Activated CD4-positive, alpha-beta T cell treated with anti-CD3 and anti-CD28 coated beads, Interleukin-2, amount 50 U/mL, for 1 hour (primary cell): ENCODE results near the gene SPATS2.
"Not testable (repeated sequence)": the region's sequence is repeated elsewhere in the genome, so short reads cannot be mapped to it uniquely, and the experiment has no call there.

Source experiments
- DNase-seq: peaks from one replicate; pipeline ENCODE4 v3.0.0-alpha.2; 2020

Gene SPATS2

DNA sequence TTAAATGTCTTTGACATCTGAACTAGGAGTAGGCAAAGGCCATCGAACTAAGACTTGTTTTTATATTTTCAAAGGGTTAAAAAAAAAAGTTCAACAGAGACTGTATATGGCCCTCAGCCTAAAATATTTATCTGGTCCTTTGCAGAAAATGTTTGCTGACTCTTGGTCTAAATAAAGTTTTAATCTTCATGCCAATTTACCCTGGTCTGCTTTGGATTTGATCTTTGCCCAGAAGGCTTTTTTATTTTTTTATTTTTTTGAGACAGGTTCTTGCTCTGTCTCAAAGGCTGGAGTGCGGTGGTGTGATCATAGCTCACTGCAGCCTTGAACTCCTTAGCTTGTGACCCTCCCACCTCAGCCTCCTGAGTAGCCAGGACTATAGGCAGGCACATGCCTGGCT is 47.1 kb downstream of the SPATS2 start:
- no peak for DNase-seq

DNA sequence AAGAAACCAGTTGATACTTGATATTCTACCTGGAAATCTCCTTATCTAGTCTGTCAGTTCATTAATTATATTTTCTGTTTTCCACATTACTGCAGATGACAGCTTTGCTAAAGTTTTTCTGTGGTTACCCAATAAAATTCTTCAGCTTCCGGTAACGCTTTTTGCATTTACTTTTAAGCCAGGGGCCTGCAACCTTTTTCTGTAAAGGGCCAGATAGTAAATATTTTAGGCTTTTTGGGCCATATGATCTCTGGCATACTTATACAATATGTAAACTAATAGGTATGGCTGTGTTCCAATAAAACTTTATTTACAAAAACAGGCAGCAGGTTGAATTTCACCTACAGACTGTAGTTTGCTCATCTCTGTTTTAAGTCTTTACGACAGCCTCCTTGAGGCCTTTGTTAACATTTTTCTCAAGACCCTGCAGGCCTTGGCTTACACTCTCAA is 48.3 kb downstream of the SPATS2 start:
- DNase-seq, result no peak

DNA sequence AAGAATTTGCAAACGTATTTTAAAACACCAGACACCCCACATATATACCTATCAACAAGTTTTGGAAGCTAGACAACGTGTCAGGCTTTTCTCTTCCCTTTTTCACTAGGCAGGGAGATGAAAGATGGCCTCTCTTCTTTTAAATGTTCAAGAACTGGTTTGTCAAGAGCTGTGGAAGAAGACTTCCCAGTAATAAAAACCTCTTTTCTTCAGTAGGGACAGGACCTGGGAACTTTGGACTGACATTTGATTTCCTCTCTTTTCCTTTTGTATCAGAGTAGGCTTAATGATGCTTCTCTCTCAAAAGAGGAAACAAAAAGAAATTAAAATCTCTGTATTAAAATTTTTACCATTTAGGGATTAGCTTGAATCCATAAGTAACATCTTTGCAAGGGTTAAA is 49.6 kb downstream of the SPATS2 start:
- no peak for DNase-seq

DNA sequence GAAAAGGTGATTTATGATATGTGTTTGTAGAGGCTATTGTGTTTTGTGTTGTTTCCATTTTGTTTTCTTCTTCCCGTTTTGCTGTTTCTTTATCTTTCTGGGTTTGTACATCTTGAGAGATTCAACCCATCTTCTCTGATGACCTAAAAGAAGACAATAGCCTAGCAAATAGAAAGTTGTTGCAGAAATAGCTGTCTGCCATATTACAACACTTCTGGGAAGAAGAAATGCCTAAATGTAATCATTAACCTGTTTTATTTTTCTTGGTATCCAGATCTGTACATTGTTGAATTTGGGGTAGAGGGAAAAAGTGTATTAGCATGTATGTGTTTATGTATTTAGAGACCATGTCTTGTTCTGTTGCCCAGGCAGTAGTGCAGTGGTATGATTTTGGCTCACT is 50.3 kb downstream of the SPATS2 start:
- no peak for DNase-seq

DNA sequence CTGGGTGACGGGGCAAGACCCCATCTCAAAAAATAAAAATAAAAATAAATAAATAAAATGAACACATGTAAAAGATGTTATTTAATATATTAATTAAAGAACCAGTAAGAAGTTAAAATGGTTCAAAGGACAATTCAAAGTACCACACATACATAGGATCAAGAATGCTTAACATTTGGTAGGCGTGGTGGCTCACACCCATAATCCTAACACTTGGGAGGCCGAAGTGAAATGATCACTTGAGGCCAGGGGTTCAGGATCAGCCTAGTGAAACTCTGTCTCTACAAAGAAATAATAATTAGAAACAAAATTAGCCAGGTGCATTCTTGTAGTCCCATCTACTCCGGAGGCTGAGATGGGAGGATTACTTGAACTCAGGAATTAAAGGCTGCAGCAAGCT is 53.3 kb downstream of the SPATS2 start:
- no peak for DNase-seq

DNA sequence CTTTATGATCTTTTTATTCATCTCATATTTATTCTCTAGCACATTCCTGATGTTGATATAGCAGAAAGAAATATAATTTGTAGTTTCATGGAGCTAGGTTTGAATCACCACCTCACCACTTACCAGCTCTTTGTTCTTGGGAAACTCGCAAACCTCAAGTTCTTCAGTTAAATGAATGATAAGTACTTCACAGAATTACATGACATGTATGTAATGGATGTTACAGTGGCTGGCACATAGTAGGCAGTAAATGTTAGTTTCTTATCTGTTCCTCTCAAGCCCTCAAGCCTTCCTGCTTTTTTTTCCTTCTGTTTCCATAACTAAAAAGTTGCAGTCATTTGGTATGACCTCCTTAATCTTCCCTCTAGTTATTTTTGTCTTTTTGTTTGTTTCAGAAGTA is 54.9 kb downstream of the SPATS2 start:
- no peak for DNase-seq

DNA sequence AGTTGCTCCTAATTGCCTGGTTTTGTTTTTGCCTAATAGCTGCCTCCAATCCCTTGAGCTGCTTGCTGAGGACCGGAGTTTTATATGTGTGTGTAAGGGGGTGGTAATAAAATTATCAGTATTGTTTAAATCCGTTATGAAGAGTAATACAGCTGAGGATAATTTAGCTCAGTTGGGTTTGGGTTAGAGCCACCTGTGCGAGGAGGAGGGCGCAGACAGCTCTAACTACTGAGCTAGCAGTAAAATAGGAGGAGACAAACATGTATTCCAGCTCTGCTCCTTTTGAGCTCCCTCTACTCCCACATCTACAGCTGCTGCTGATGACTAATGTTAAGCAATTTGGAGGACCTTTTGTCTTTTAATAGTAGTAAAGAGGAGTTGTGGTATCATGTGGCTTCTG is 61.5 kb downstream of the SPATS2 start:
- no peak for DNase-seq

DNA sequence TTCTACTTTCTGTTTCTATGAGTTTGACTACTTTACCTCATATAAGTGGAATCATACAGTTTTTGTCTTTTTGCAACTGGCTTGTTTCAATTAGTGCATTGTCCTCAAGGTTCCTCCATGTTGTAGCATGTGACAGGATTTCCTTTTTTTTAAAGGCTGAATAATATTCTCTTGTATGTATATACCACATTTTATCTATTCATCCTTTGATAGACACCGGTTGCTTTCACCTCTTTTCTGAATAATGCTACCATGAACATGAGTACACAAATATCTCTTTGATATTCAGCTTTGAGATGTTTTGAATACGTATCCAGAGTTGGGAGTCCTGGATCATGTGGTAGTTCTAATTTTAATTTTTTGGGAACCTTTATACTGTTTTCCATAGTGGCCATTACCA is 65.4 kb downstream of the SPATS2 start:
- DNase-seq, result no peak

DNA sequence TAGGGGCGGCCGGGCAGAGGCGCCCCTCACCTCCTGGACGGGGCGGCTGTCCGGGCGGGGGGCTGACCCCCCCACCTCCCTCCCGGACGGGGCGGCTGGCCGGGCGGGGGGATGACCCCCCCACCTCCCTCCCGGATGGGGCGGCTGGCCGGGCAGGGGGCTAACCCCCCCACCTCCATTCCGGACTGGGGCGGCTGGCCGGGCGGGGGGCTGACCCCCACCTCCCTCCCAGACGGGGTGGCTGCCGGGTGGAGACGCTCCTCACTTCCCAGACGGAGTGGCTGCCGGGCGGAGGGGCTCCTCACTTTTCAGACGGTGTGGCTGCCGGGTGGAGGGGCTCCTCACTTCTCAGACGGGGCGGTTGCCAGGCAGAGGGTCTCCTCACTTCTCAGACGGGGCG is 69.5 kb downstream of the SPATS2 start:
- not testable (repeated sequence) for DNase-seq

DNA sequence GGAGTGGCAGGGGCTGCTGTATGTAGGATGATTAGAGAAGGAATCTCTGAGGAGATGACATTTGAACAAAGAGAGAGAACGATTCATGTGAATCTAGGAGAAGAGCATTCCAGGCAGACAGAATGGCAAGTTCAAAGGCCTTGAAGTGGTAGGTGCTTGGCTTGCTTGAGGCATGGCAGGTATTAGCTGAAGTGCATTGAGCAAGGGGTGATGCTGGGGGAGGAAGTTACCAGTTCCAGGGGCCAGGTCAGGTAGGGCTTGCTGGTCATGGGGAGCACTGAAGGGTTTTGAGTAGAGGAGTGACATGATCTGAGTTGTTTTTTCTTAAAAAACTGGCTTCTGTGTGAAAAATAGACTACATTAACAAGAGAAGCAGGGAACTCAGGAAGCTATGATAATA is 71.8 kb downstream of the SPATS2 start:
- DNase-seq, result no peak

DNA sequence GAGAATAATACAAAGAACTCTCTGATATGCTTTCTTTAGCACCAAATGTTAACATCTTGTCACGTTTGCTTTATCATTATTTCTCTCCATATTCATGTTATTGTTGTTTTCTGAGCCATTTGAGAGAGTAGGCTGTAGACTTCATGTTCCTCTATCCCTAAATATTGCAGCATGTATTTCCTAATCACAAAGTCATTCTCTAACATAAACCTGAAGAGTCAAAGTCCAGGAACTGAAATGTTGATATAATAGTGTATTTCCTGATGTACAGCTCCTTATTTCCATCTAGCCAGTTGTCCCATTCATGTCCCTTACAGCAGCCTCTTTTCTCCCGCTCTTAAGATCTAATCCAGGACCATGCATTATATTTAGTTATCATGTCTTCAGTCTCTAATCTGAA is 72.8 kb downstream of the SPATS2 start:
- DNase-seq, result no peak

DNA sequence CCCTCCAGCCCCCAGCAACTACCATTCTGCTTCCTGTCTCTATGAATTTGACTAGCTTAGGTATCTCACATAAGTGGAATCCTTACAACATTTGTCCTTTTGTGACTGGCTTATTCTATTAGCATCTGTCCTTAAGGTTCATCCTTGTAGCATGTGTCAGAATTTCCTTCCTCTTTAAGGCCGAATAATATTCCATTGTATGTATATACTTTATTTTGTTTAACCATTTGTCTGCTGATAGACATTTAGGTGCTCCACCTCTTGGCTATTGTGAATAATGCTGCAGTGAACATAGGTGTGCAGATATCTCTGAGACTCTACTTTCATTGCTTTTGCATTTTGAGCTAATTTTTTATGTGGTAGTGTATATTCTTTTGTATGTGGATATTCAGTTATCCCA is 75.7 kb downstream of the SPATS2 start:
- no peak for DNase-seq

DNA sequence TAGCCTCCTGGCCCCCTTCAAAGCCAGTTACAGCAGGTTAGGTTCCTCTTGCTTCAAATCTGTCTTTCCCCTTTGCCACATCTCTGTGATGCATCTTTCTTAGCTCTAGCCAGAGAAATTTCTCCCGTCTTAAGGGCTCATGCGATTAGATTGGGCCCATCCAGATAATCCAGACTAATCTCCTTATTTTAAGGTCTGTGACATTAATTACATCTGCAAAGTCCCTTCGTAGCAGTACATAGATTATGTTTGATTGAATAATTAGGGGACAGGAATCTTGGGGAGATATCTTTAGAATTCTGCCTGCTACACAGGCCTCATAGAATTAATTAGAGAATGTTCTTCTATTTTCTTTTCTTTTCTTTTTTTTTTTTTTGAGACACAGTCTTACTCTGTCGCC is 79.3 kb downstream of the SPATS2 start:
- DNase-seq, result no peak

DNA sequence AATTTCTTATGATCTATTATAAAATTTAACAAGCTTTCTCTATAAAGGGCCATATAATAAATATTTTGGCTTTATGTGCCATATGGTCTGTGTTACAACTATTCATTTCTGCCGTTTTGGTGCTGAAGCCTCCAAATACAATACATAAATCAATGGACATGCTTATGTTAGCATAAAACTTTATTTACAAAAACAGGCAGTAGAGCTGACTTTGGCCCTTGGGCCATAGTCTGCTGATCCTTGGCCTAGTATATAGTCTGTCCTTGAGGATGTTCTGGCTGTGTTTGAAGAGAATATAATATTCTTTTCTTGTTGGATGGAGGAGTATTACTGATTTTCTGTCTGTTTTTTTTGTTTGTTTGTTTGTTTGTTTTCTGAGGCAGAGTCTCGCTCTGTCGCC is 81.6 kb downstream of the SPATS2 start:
- DNase-seq, result no peak

DNA sequence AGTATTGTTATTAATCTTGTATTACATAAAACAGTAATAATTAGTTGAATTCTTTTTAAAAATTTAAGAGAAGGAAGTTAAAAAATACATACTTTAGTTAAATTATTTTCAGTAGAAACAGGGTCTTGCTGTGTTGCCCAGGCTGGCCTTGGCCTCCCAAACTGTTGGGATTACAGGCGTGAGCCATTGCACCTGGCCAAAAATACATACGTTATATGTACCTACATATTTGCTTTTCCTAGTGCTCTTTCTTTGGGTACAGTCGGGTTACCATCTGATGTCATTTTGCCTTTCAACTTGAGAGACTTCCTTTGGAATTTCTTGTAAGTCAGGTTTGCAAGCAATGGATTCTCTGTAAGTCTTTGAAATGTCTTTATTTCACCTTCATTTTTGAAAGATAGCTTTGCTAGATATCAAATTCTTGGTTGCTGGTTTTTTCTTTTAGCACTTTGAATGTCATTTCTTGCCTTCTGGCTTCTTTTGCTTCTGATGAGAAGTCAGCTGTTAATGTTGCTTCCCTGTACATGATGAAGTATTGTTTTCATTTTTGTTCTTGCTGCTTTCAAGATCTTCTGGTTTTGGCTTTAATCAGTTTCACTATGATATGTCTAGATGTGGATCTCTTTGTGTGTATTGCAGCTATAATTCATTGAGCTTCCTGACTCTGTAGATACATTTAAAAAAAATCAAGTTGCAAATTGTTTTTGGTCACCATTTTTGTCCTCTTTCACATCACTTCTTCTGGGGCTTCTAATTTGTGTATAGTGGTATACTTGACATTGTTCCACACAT is 84.4 kb downstream of the SPATS2 start:
- DNase-seq, result no peak

DNA sequence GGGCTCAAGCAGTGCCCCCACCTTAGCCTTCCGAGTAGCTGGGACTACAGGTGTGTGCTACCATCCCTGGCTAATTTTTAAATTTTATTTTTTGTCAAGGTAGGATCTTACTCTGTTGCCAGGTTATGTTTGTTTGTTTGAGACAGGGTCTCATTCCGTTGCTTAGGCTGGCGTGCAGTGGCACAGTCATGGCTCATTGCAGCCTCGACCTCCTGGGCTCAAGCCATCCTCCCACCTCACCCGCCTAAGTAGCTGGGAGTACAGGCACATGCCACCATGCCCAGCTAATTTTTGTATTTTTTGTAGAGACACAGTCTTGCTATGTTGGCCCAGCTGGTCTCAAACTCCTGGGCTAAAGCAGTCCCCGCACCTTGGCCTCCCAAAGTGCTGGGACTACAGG is 88.2 kb downstream of the SPATS2 start:
- DNase-seq, result no peak

DNA sequence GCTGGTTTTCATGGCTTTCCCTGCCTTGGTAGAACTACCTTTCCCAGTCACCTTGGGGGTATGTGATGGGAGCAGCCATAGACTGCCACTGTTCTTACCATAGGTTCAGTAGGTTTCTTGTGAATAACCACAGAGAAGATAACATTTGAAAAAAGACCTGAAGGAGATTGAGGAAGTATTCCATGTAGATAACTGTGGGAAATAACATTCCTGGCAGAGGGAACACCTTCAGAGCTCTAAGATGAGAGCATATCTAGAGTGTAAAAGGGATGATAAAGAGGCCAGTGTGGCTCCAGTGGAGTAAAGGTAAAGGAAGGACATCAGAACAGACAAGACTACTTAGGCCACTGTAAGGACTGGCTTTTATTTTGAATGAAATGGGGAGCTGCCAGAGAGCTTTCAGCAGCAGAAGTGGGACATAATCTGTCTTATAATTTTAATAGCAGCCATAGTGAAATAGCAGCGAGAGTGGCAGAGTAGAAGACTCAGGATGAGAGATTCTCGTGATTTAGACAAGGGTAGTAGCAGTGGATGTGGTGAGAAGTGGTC is 88.9 kb downstream of the SPATS2 start:
- DNase-seq, result no peak

DNA sequence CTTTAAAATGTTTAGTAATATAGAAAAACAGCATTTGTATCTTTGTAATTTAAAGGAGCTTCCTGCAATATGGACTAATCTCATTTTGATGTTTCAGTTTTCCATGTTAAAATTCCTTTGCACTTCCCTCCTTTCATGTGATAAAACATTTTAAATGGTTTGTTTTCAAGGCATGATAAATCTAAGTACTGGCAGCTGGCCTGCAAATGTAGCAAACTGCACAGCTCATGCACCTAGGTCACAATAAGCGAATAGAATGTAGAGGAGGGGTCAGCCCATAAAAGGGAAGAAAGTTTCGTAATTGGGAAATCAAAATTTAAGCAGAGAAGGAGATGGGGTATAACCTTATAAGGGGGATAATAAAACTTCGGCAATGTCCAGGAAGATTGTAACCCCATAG is 91.6 kb downstream of the SPATS2 start:
- DNase-seq, result no peak

DNA sequence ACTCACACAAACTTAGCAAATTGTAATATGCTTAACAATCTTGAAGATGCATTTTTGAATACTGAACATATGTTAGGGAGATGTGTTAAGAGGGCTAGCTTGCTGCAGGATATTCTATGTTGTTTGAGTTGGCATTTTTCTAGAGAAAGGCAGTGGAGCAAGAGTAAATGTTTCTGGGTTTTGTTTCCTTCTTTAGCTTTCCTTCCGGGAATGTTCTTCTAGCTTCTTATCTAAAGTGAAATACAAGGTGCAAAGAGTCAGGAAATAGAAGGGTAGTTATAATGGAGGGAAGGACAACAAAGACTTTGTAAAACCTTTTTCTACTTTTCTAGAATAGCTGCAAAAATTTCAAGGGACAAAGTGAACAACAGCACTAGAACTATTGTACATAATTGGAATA is 94.0 kb downstream of the SPATS2 start:
- no peak for DNase-seq

DNA sequence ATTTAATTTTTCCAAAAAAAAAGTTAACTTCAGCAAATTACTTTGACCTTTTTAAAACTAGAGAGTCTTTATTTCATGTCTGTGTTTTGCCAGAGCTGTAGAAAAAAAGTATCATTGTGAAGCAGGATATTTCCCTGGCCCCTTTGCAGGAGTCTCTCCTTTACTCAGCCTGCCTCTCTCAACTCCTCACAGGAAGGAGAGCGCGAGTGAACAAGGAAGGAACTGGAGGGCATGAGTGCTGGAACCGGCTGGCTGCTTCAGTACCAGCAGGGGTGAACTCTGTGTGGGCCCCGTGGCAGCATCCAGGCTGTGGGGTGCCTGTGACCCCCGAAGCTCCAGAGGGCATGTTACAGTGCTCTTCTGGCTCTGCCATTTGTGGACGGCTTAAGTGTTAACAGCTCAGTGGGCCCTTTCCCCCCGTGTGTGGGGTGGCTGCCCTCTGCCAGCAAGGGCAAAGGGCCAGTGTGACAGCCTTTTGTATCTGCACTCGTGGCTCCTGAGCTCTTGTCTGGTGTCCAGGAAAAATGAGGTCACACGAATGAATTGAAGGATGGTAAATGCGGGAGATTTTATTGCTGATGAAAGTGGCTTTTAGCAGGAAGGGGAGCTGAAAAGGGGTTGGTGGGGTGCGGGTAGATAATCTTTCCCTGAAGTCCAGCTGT is 95.0 kb downstream of the SPATS2 start:
- no peak for DNase-seq

DNA sequence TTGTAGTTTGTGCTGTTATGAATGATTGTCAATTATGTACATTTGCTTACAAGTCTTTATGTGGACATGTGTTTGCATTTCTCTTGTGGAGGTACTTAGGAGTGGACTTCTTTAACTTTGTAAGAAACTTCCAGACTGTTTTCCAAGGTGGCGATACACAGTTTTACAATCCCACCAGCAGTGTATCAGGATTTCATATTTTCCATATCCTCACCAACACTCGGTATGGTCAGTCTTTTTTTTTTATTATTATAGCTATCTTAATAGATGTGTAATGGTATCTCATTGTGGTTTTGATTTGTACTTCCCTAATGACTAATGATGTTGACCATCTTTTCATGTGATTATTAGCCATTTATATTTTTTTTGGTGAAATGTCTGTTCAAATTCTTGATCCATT is 97.9 kb downstream of the SPATS2 start:
- DNase-seq, result no peak

DNA sequence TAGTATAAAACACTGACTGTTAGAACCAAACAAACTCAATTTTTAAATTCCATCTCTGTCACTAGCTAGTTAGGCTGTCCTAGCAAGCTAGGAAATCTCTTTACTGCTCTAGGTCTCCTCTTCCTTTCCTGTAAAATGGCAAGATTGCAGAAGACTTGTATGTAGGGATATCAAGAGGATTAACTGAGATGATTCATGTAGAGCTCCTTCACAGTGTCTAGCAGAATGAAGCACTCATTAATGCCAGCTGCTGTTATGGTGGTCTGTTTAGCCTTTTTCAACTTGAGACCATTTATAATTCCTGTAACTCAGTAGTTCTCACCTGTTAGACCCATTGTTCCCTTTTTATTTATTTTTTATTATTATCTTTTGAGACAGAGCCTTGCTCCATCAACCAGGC is 103.7 kb downstream of the SPATS2 start:
- no peak for DNase-seq

DNA sequence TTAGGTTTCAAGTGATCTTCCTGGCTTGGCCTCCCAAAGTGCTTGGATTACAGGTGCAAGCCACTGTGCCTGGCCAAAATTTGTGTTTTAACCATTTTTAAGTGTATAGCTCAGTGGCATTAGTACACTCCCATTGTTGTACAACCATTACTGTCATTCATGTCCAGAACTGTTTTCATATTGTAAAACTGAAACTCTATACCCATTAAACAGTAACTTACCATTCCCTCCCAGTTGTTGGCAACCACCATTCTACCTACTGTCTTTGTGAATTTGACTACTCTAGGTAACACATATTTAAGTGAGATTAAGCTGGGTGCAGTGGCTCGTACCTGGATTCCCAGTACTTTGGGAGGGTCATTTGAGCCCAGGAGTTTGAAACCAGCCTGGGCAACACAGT is 104.3 kb downstream of the SPATS2 start:
- no peak for DNase-seq

DNA sequence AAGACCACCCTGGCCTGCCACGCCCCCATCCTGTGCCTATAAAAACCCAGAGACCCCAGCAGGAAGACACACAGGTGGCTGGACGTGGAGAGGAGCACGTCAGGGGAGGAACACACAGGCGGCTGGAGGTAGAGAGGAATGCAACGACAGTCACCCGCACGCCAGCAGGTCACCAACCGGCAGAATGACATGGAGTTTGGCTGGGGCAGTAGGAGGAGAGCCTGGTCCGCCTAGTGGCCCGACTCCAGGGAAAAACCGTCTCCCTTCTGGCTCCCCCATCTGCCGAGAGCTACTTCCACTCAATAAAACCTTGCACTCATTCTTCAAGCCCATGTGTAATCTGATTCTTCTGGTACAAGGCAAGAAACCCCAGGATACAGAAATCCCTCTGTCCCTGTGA is 108.8 kb downstream of the SPATS2 start:
- no peak for DNase-seq
